Neural cell (in vitro differentiated cells): ENCODE measurements around the gene THAP7. TPM values are rescaled to one million over a fixed set of nuclear protein-coding genes. Genes with fewer than 3 reads are reported as not detected.
A peak's percentile ranks its signal among the peaks of the same experiment; 100 is the strongest.

Source experiments
- H2AFZ ChIP-seq: fragments of 200-600, 300-800 bp; sonication (generic), shearing (Covaris generic); 2 replicates; pipeline ENCODE4 v1.6.0; 2014; ENCODE audit warnings: low read depth, mild to moderate bottlenecking, antibody characterized with exemption, low read length, moderate library complexity
- H3F3A ChIP-seq: fragments of 200-600 bp; shearing (Covaris generic); 2 replicates; pipeline ENCODE4 v1.6.1; 2016; ENCODE audit warnings: mild to moderate bottlenecking, moderate library complexity, mixed read lengths, antibody characterized with exemption, low read length; ENCODE audit not compliant: insufficient read depth, poor library complexity, severe bottlenecking
- H3K27ac ChIP-seq: fragments of 200-600, 300-800 bp; sonication (generic), shearing (Covaris generic); 2 replicates; pipeline ENCODE4 v1.5.1; 2014; ENCODE audit warnings: mild to moderate bottlenecking, low read length, moderate library complexity
- H3K27me3 ChIP-seq: fragments of 300-800, 200-600 bp; sonication (generic), shearing (Covaris generic); 2 replicates; pipeline ENCODE4 v1.6.0; 2014; ENCODE audit warnings: mild to moderate bottlenecking, low read depth, low read length, moderate library complexity; ENCODE audit not compliant: insufficient read depth
- H3K36me3 ChIP-seq: fragments of 300-800, 200-600 bp; sonication (generic), shearing (Covaris generic); 2 replicates; pipeline ENCODE4 v1.5.1; 2014; ENCODE audit warnings: mild to moderate bottlenecking, antibody characterized with exemption, low read length, moderate library complexity; ENCODE audit not compliant: insufficient read depth
- H3K4me2 ChIP-seq: fragments of 300-800, 200-600 bp; sonication (generic), shearing (Covaris generic); 2 replicates; pipeline ENCODE4 v1.6.0; 2014; ENCODE audit warnings: mild to moderate bottlenecking, low read length
- H3K4me3 ChIP-seq: fragments of 300-800, 200-600 bp; sonication (generic), shearing (Covaris generic); 2 replicates; pipeline ENCODE4 v1.5.1; 2014; ENCODE audit warnings: mild to moderate bottlenecking, low read length, moderate library complexity
- H3K79me2 ChIP-seq: fragments of 200-600 bp; shearing (Covaris generic); replicated peaks from 2 replicates; pipeline ENCODE4 v1.6.0; 2014; ENCODE audit warnings: mild to moderate bottlenecking, low read length, moderate library complexity; ENCODE audit not compliant: insufficient read depth
- H3K9ac ChIP-seq: fragments of 300-800, 200-600 bp; sonication (generic), shearing (Covaris generic); 2 replicates; pipeline ENCODE4 v1.6.1; 2016; ENCODE audit warnings: mild to moderate bottlenecking, low read length, mixed read lengths
- H3K9me2 ChIP-seq: fragments of 200-600 bp; shearing (Covaris generic); 2 replicates; pipeline ENCODE4 v1.6.1; 2016; ENCODE audit warnings: mild to moderate bottlenecking, low read length, mixed read lengths; ENCODE audit not compliant: insufficient read depth
- H3K9me3 ChIP-seq: fragments of 200-600, 300-800 bp; sonication (generic), shearing (Covaris generic); 2 replicates; pipeline ENCODE4 v1.6.1; 2016; ENCODE audit warnings: mild to moderate bottlenecking, mixed run types, low read length, moderate library complexity, mixed read lengths
- H4K20me1 ChIP-seq: fragments of 200-600 bp; shearing (Covaris generic); 2 replicates; pipeline ENCODE4 v1.6.1; 2016; ENCODE audit warnings: mild to moderate bottlenecking, mixed run types; ENCODE audit not compliant: insufficient read depth
- CTCF ChIP-seq: fragments of 450-650 bp; IDR thresholded peaks from 2 replicates; pipeline ENCODE4 v1.5.1; 2014; ENCODE audit warnings: antibody characterized with exemption, mild to moderate bottlenecking, moderate library complexity; ENCODE audit not compliant: poor library complexity, severe bottlenecking
- EP300 ChIP-seq: fragments of 450-650 bp; conservative IDR thresholded peaks from 2 replicates; pipeline ENCODE4 v1.6.1; 2014; ENCODE audit warnings: antibody characterized with exemption, mild to moderate bottlenecking, moderate library complexity; ENCODE audit not compliant: poor library complexity, severe bottlenecking
- EZH2 ChIP-seq: fragments of 200-600, 300-800 bp; shearing (Covaris generic), sonication (generic); IDR thresholded peaks from 2 replicates; pipeline ENCODE4 v1.6.1; 2014; ENCODE audit warnings: antibody characterized with exemption, low read length, borderline replicate concordance, mild to moderate bottlenecking; ENCODE audit not compliant: insufficient read depth, poor library complexity, severe bottlenecking
- MXI1 ChIP-seq: fragments of 450-650 bp; conservative IDR thresholded peaks from 2 replicates; pipeline ENCODE4 v1.6.1; 2014; ENCODE audit warnings: antibody characterized with exemption, mild to moderate bottlenecking; ENCODE audit not compliant: poor library complexity, severe bottlenecking
- POLR2AphosphoS5 ChIP-seq: IDR thresholded peaks from 2 replicates; pipeline ENCODE4 v1.6.1; 2012
- RAD21 ChIP-seq: fragments of 450-650 bp; conservative IDR thresholded peaks from 2 replicates; pipeline ENCODE4 v1.6.1; 2014; ENCODE audit warnings: antibody characterized with exemption, mild to moderate bottlenecking, moderate library complexity
- REST ChIP-seq: IDR thresholded peaks from 2 replicates; pipeline ENCODE4 v1.6.1; 2012; ENCODE audit warnings: borderline replicate concordance
- SMC3 ChIP-seq: fragments of 450-650 bp; conservative IDR thresholded peaks from 2 replicates; pipeline ENCODE4 v1.6.1; 2014; ENCODE audit warnings: antibody characterized with exemption, mild to moderate bottlenecking, moderate library complexity; ENCODE audit not compliant: poor library complexity
- TAF1 ChIP-seq: IDR thresholded peaks from 2 replicates; pipeline ENCODE4 v1.6.1; 2012; ENCODE audit warnings: low read depth
- polyA plus RNA-seq: library from polyadenylated mRNA; depleted of rRNA; stranded (reverse); fragments of >200 nt; gene quantifications from 2 replicates; pipeline ENCODE4 v1.2.3, GENCODE V29; 2014

THAP7 gene
- polyA plus RNA-seq, 1 donor from 2014 or later = 28.7 TPM

- Histone ChIP-seq H3K27me3 (peaks cover 20% of the 10 kb centered on the region), H3F3A (no peaks in the 10 kb centered on the region), H3K9ac (no peak overlapping the region), H3K4me3 (peak overlapping the region; percentile 40), H3K79me2 (no peaks in the 10 kb centered on the region), H4K20me1 (no peaks in the 10 kb centered on the region), H3K27ac (no peak overlapping the region), H3K4me2 (no peak overlapping the region), H3K36me3 (no peaks in the 10 kb centered on the region), H3K9me3 (no peaks in the 10 kb centered on the region), H3K9me2 (no peaks in the 10 kb centered on the region), H2AFZ (no peak overlapping the region)
- no peak for TF ChIP-seq MXI1
- no peak for TF ChIP-seq POLR2AphosphoS5
- no peak for TF ChIP-seq RAD21
- TF ChIP-seq EZH2 = no peak
- TF ChIP-seq EP300 = no peak
Measured at GRCh38 chr22:20965104-20965887, 36.6 kb downstream of the THAP7 start.

- no peaks in the 10 kb centered on the region for H3F3A ChIP-seq
- H3K27me3 ChIP-seq = peaks cover 20% of the 10 kb centered on the region
- H3K36me3 ChIP-seq = no peaks in the 10 kb centered on the region
- H3K9me3 ChIP-seq = no peaks in the 10 kb centered on the region
- no peaks in the 10 kb centered on the region for H4K20me1 ChIP-seq
- no peaks in the 10 kb centered on the region for H3K9me2 ChIP-seq
- H3K4me2 ChIP-seq = no peak overlapping the region
- no peak overlapping the region for H3K27ac ChIP-seq
- no peak overlapping the region for H2AFZ ChIP-seq
- no peaks in the 10 kb centered on the region for H3K79me2 ChIP-seq
- TF ChIP-seq POLR2AphosphoS5 = no peak
- TF ChIP-seq MXI1 = no peak
- no peak for TF ChIP-seq REST
- TF ChIP-seq EP300 = no peak
- no peak for TF ChIP-seq EZH2
- no peak for TF ChIP-seq TAF1
- no peak for TF ChIP-seq CTCF
- TF ChIP-seq SMC3 = no peak
- no peak for TF ChIP-seq RAD21
- H3K9ac ChIP-seq = no peak overlapping the region
- H3K4me3 ChIP-seq = peak overlapping the region; percentile 37
Measured at GRCh38 chr22:20964799-20965103, 37.2 kb downstream of the THAP7 start.
